T-cell (primary cell): Measurements from ENCODE around the gene MRGPRF. TPM values are rescaled to one million over a fixed set of nuclear protein-coding genes. Genes with fewer than 3 reads are reported as not detected.

ENCODE experiments used
- ATAC-seq, 4 experiments: fragments of 200-7000 bp in 3 of 4; fragments of 150-1000 bp in 1 of 4; cut with Tn5 transposase; replicated peaks in 1 of 4; 1 replicate in 3 of 4; 2 replicates in 1 of 4; pipeline ENCODE4 v1.10.0; 2021; ENCODE audit warnings: moderate library complexity in 3 of 4, mild to moderate bottlenecking in 2 of 4, moderate number of reproducible peaks in 1 of 4
- CTCF ChIA-PET, 2 donors: fragments of 300-600 bp; sonication (Branson Sonifier 250); formaldehyde crosslinking; loops; one replicate each; lab custom pipeline; 2022; ENCODE audit warnings: antibody characterized with exemption in 2 of 2; lab: Charles Lee
- POLR2A ChIA-PET, 2 donors: fragments of 300-600 bp; sonication (Branson Sonifier 250); formaldehyde crosslinking; loops; one replicate each; lab custom pipeline; 2022; ENCODE audit warnings: antibody characterized with exemption in 2 of 2; lab: Charles Lee
- DNase-seq, 35 experiments: peaks; one replicate each; pipeline versions ENCODE4 v3.0.0 to v3.0.0-alpha.2; 2013 to 2023
- H3K27ac ChIP-seq: one replicate; pipeline ENCODE4 v1.5.1; 2013; ENCODE audit warnings: low read length
- H3K27me3 ChIP-seq, 2 experiments: replicated peaks in 1 of 2; 1 replicate in 1 of 2; 2 replicates in 1 of 2; pipeline versions ENCODE4 v1.6.1 to v1.7.0; 2013; ENCODE audit warnings: low read length in 1 of 2, mixed read lengths in 1 of 2; ENCODE audit not compliant: control insufficient read depth in 2 of 2, insufficient read depth in 2 of 2; ENCODE audit errors: extremely low read depth in 1 of 2
- H3K36me3 ChIP-seq, 2 donors: 1 replicate in 1 of 2; 2 replicates in 1 of 2; pipeline versions ENCODE4 v1.6.1 to v1.7.0; 2013; ENCODE audit warnings: low read length in 1 of 2; ENCODE audit not compliant: control insufficient read depth in 2 of 2, insufficient read depth in 1 of 2; ENCODE audit errors: extremely low read depth in 1 of 2
- H3K4me1 ChIP-seq, 2 experiments: 1 replicate in 1 of 2; 2 replicates in 1 of 2; pipeline versions ENCODE4 v1.6.1 to v1.7.0; 2013; ENCODE audit warnings: low read length in 2 of 2, mixed read lengths in 1 of 2; ENCODE audit not compliant: insufficient read depth in 2 of 2, control insufficient read depth in 1 of 2; ENCODE audit errors: extremely low read depth in 1 of 2
- H3K4me3 ChIP-seq, 2 donors: 1 replicate in 1 of 2; 2 replicates in 1 of 2; pipeline versions ENCODE4 v1.5.1 to v1.7.0; 2013; ENCODE audit warnings: mild to moderate bottlenecking in 2 of 2, low read length in 1 of 2, moderate library complexity in 1 of 2; ENCODE audit not compliant: control insufficient read depth in 1 of 2; ENCODE audit errors: extremely low read depth in 1 of 2
- H3K9me3 ChIP-seq: 2 replicates; pipeline ENCODE4 v1.7.0; 2013
- H3K27ac Mint-ChIP-seq, 2 donors: one replicate each; pipeline ENCODE4 v1.8.0; 2020 to 2021; ENCODE audit warnings: mild to moderate bottlenecking in 2 of 2, mixed read lengths in 2 of 2
- H3K27me3 Mint-ChIP-seq, 2 donors: one replicate each; pipeline ENCODE4 v1.8.0; 2021 to 2022; ENCODE audit warnings: mixed read lengths in 2 of 2
- H3K36me3 Mint-ChIP-seq: one replicate; pipeline ENCODE4 v1.8.0; 2021; ENCODE audit warnings: mixed read lengths
- H3K4me1 Mint-ChIP-seq, 3 donors: one replicate each; pipeline ENCODE4 v1.8.0; 2020 to 2022; ENCODE audit warnings: mixed read lengths in 3 of 3, mild to moderate bottlenecking in 1 of 3
- H3K4me3 Mint-ChIP-seq, 3 donors: one replicate each; pipeline ENCODE4 v1.8.0; 2020 to 2022; ENCODE audit warnings: mild to moderate bottlenecking in 3 of 3, mixed read lengths in 3 of 3, moderate library complexity in 3 of 3
- H3K9me3 Mint-ChIP-seq, 3 donors: one replicate each; pipeline ENCODE4 v1.8.0; 2020 to 2022; ENCODE audit warnings: mixed read lengths in 3 of 3
- WGBS: methylation state at CpG from one replicate; pipeline ENCODE4 v1.1.5; 2013; ENCODE audit warnings: missing lambda C conversion rate; ENCODE audit not compliant: insufficient coverage; 5-methylcytosine and 5-hydroxymethylcytosine counted together
- total RNA-seq, 35 experiments: library from RNA in 6 of 35; stranded (reverse) in 6 of 35; fragments of 120-200 nt in 1 of 35; gene quantifications; one replicate each; pipeline versions ENCODE4 v1.2.1 to v1.2.4 and lab custom pipeline; 2013 to 2026

MRGPRF gene
- total RNA-seq, 5 donors from 2014 or later (not counting 1 experiment from before 2014, with no cell fraction given): not detected

GRCh38 chr11:68962527-68963250, 50.4 kb downstream of the MRGPRF start:
- ChIA-PET CTCF (no interaction called here), POLR2A (no interaction called here)
- H3K9me3 ChIP-seq: no peaks in the 10 kb centered on the region
- Mint-ChIP-seq H3K27ac (peak overlapping the region; percentile 74 to 92), H3K4me1 (peaks cover 19 to 46% (median 20%) of the 10 kb centered on the region in 3 donors), H3K27me3 (peaks cover 0 to 1% of the 10 kb centered on the region in 2 donors), H3K9me3 (no peaks in the 10 kb centered on the region), H3K36me3 (peaks cover 6% of the 10 kb centered on the region), H3K4me3 (peak overlapping the region; percentile 36 to 70 (median 63))
- DNase-seq: peak in 29 of 35 experiments; percentile 8 to 69 (median 31)
- H3K36me3 ChIP-seq: peaks cover 0 to 2% of the 10 kb centered on the region in 2 donors
- 48% methylated on average over 11 of the region's 16 CpGs for WGBS
- ATAC-seq: peak; percentile 65 to 92 (median 74)
- H3K4me3 ChIP-seq: no peak overlapping the region
- H3K4me1 ChIP-seq: peaks cover 0 to 40% of the 10 kb centered on the region in 2 experiments
- peak overlapping the region; percentile 51 for H3K27ac ChIP-seq
- H3K27me3 ChIP-seq: peaks cover 0 to 12% of the 10 kb centered on the region in 2 experiments

GRCh38 chr11:68961245-68961644, 51.8 kb downstream of the MRGPRF start:
- no peaks in the 10 kb centered on the region for H3K9me3 ChIP-seq
- H3K9me3 Mint-ChIP-seq: no peaks in the 10 kb centered on the region
- no peak for DNase-seq
- no peak overlapping the region for H3K27ac Mint-ChIP-seq
- 81% methylated on average over 4 of the region's 8 CpGs for whole genome bisulfite sequencing
- no peak overlapping the region for H3K27ac ChIP-seq
- peaks cover 0 to 40% of the 10 kb centered on the region in 2 experiments for H3K4me1 ChIP-seq
- peaks cover 0 to 2% of the 10 kb centered on the region in 2 donors for H3K36me3 ChIP-seq
- no peak overlapping the region for H3K4me3 Mint-ChIP-seq
- ChIA-PET POLR2A (no interaction called here), CTCF (no interaction called here)
- H3K36me3 Mint-ChIP-seq: peaks cover 4% of the 10 kb centered on the region
- ATAC-seq: no peak
- H3K4me3 ChIP-seq: no peak overlapping the region
- H3K27me3 ChIP-seq: peaks cover 0 to 24% of the 10 kb centered on the region in 2 experiments
- peaks cover 17 to 35% (median 27%) of the 10 kb centered on the region in 3 donors for H3K4me1 Mint-ChIP-seq
- H3K27me3 Mint-ChIP-seq: peaks cover 1 to 5% of the 10 kb centered on the region in 2 donors

GRCh38 chr11:68960294-68961071, 52.6 kb downstream of the MRGPRF start:
- H3K27me3 ChIP-seq: peaks cover 0 to 27% of the 10 kb centered on the region in 2 experiments
- H3K27ac Mint-ChIP-seq: no peak overlapping the region
- H3K4me1 Mint-ChIP-seq: peaks cover 11 to 29% (median 20%) of the 10 kb centered on the region in 3 donors
- POLR2A ChIA-PET: no interaction called here
- H3K4me1 ChIP-seq: peaks cover 0 to 36% of the 10 kb centered on the region in 2 experiments
- DNase-seq (no peak), ATAC-seq (no peak)
- WGBS: 75% methylated on average over 14 of the region's 25 CpGs
- CTCF ChIA-PET: interaction anchor here in 1 of 2 donors (0.5 kb wide), 1 partner anchor 160 kb away, joined by 3 read pairs; no protein-coding TSS in a partner anchor
- peaks cover 4% of the 10 kb centered on the region for H3K36me3 Mint-ChIP-seq
- no peaks in the 10 kb centered on the region for H3K9me3 ChIP-seq
- peaks cover 1 to 5% of the 10 kb centered on the region in 2 donors for H3K27me3 Mint-ChIP-seq
- peaks cover 0 to 2% of the 10 kb centered on the region in 2 donors for H3K36me3 ChIP-seq
- no peak overlapping the region for H3K4me3 ChIP-seq
- H3K9me3 Mint-ChIP-seq: no peaks in the 10 kb centered on the region
- H3K4me3 Mint-ChIP-seq: no peak overlapping the region
- H3K27ac ChIP-seq: no peak overlapping the region

GRCh38 chr11:68959465-68960293, 53.4 kb downstream of the MRGPRF start:
- ATAC-seq (no peak), DNase-seq (no peak)
- Mint-ChIP-seq H3K4me1 (peaks cover 14 to 28% (median 20%) of the 10 kb centered on the region in 3 donors), H3K4me3 (no peak overlapping the region), H3K27ac (no peak overlapping the region), H3K9me3 (no peaks in the 10 kb centered on the region), H3K27me3 (peaks cover 1 to 5% of the 10 kb centered on the region in 2 donors), H3K36me3 (peaks cover 4% of the 10 kb centered on the region)
- Histone ChIP-seq H3K36me3 (peaks cover 0 to 2% of the 10 kb centered on the region in 2 donors), H3K4me3 (no peak overlapping the region), H3K9me3 (no peaks in the 10 kb centered on the region), H3K27me3 (peaks cover 0 to 33% of the 10 kb centered on the region in 2 experiments), H3K27ac (no peak overlapping the region), H3K4me1 (peaks cover 0 to 34% of the 10 kb centered on the region in 2 experiments)
- WGBS: 89% methylated on average over 27 of the region's 31 CpGs
- ChIA-PET CTCF (interaction anchor here in 1 of 2 donors (0.5 kb wide), 1 partner anchor 159 kb away, joined by 3 read pairs; no protein-coding TSS in a partner anchor), POLR2A (no interaction called here)

- WGBS: 97% methylated on average over 4 of the region's 9 CpGs
- H3K4me3 ChIP-seq: no peak overlapping the region
- peaks cover 0 to 33% of the 10 kb centered on the region in 2 experiments for H3K27me3 ChIP-seq
- no peaks in the 10 kb centered on the region for H3K9me3 Mint-ChIP-seq
- no peaks in the 10 kb centered on the region for H3K36me3 ChIP-seq
- peaks cover 0 to 26% of the 10 kb centered on the region in 2 experiments for H3K4me1 ChIP-seq
- no peak for ATAC-seq
- H3K4me3 Mint-ChIP-seq: no peak overlapping the region
- peaks cover 8 to 19% (median 16%) of the 10 kb centered on the region in 3 donors for H3K4me1 Mint-ChIP-seq
- no peaks in the 10 kb centered on the region for H3K36me3 Mint-ChIP-seq
- ChIA-PET CTCF (interaction anchor here in 1 of 2 donors (0.6 kb wide), 1 partner anchor 9 kb away, joined by 4 read pairs; no protein-coding TSS in a partner anchor), POLR2A (no interaction called here)
- DNase-seq: no peak
- H3K9me3 ChIP-seq: no peaks in the 10 kb centered on the region
- H3K27ac ChIP-seq: no peak overlapping the region
- H3K27me3 Mint-ChIP-seq: peaks cover 1 to 5% of the 10 kb centered on the region in 2 donors
- H3K27ac Mint-ChIP-seq: no peak overlapping the region
These were observed 54.8 kb downstream of the MRGPRF start for GRCh38 chr11:68958211-68958610.
